Pancreas (tissue), 10 donors: ENCODE results near the gene RBM19. TPM values are rescaled to one million over a fixed set of nuclear protein-coding genes. Genes with fewer than 3 reads are reported as not detected.

Experiments used
- ATAC-seq, 4 donors: fragments of 200-7000 bp; cut with Tn5 transposase; one replicate each; pipeline versions ENCODE4 v1.8.0 to v1.9.1; 2020; ENCODE audit warnings: mild to moderate bottlenecking in 4 of 4, moderate library complexity in 4 of 4
- DNase-seq, 6 donors: peaks; one replicate each; pipeline ENCODE4 v3.0.0-alpha.2; 2020
- FAIRE-seq: peaks from 2 replicates; lab custom pipeline; 2012; peaks lifted over from hg19 to GRCh38; lab: Jason Lieb, UNC
- H3K27ac ChIP-seq, 4 donors: fragments of 200-600 bp; sonication (generic); 1 replicate in 3 of 4; 2 replicates in 1 of 4; pipeline versions ENCODE4 v1.5.0 to v1.8.0; 2020
- H3K27me3 ChIP-seq, 4 donors: fragments of 200-600 bp; one replicate each; pipeline ENCODE4 v1.8.0; 2021
- H3K36me3 ChIP-seq, 3 donors: fragments of 200-600 bp; sonication (generic) in 1 of 3; one replicate each; pipeline versions ENCODE4 v1.5.0 to v1.8.0; 2020 to 2021
- H3K4me1 ChIP-seq, 3 donors: fragments of 200-600 bp; one replicate each; pipeline ENCODE4 v1.8.0; 2021
- H3K4me3 ChIP-seq, 4 donors: fragments of 200-600 bp; sonication (generic) in 2 of 4; one replicate each; pipeline versions ENCODE4 v1.5.0 to v1.8.0; 2020 to 2021
- H3K9me3 ChIP-seq, 4 donors: fragments of 200-600 bp; one replicate each; pipeline ENCODE4 v1.8.0; 2021
- whole genome bisulfite sequencing, 2 donors: extraction: QIAGEN DNeasy Blood & Tissue Kit; methylation state at CpG; one replicate each; pipeline ENCODE4 v1.1.7; 2013; 5-methylcytosine and 5-hydroxymethylcytosine counted together
- intact Hi-C, 3 donors: fragments of 100-400 bp; cut with DNase I; formaldehyde crosslinking; loops; one replicate each; pipeline versions ENCODE4 v1.11.1 to v1.14.2; 2022
- polyA plus RNA-seq, 2 donors: library from polyadenylated mRNA; stranded (reverse); fragments of 200-250 nt; gene quantifications; one replicate each; pipeline ENCODE4 v1.2.3, GENCODE V29; 2013
- total RNA-seq, 6 donors: library from RNA; stranded (reverse); fragmentation: NEBNext Ultra II Directional in 4 of 6; extraction: Animal tissue kit (Norgen Biotek cat#: 25700) in 4 of 6; gene quantifications; one replicate each; pipeline versions ENCODE4 v1.2.1 to v1.2.4, GENCODE V29; 2021 to 2023
- TF ChIP-seq, protein P1 (sequence below), 4 donors: fragments of 200-600 bp; sonication (generic) in 3 of 4; IDR thresholded peaks; one replicate each; pipeline versions ENCODE4 v1.5.0 to v1.8.0; 2021; ENCODE audit warnings: antibody characterized with exemption in 4 of 4
- donor health status: healthy with polysubstance abuse.
- donor health status: DM: no; HTN: no; CAD: no; lungs with moderate emphysema.
- donor health status: DM: no; HTN: no; CAD: no.
- donor health status: control.
- donor health status: control.
- donor health status: Bipolar disorder and iron deficiency.
- donor health status: DM: yes; HTN: yes; CAD: no.
- donor health status: DM: no; HTN: no; CAD: no.
- donor health status: DM: no; HTN: no; CAD: no.
- donor health status: DM: yes; HTN: yes; CAD: no.

The RBM19 gene
- total and polyA plus RNA-seq, 8 donors: 13.9 to 32.2 (median 15.8) TPM

DNA sequence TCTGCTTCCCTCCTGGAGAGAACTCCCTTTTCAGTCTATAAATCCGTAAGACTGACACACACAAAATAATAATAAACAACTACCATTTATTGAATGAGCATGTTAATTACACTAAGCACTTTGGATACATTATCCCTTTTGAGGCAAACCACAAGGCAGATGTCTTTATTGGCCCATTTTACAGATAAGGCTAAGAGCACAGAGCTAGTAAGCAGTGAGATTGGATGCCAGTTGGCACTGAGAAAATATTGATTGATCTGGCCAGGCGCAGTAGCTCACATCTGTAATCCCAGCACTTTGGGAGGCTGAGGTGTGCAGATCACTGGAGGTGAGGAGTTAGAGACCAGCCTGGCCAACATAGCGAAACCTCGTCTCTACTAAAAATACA, 21.9 kb upstream of the RBM19 start:
- H3K4me3 ChIP-seq: no peak overlapping the region
- H3K4me1 ChIP-seq: no peaks in the 10 kb centered on the region
- H3K9me3 ChIP-seq: no peaks in the 10 kb centered on the region
- H3K27me3 ChIP-seq: no peaks in the 10 kb centered on the region
- no peak for FAIRE-seq
- ATAC-seq: no peak
- intact Hi-C loops: loop anchor here in 1 of 3 donors (10.0 kb wide), 1 partner anchor 517 kb away; no protein-coding TSS in a partner anchor
- DNase-seq: no peak
- 55 to 68% methylated on average over 4 of the region's 4 CpGs for WGBS, 2 donors
- H3K27ac ChIP-seq: no peak overlapping the region
- no peaks in the 10 kb centered on the region for H3K36me3 ChIP-seq
- TF ChIP-seq, protein P1, sequence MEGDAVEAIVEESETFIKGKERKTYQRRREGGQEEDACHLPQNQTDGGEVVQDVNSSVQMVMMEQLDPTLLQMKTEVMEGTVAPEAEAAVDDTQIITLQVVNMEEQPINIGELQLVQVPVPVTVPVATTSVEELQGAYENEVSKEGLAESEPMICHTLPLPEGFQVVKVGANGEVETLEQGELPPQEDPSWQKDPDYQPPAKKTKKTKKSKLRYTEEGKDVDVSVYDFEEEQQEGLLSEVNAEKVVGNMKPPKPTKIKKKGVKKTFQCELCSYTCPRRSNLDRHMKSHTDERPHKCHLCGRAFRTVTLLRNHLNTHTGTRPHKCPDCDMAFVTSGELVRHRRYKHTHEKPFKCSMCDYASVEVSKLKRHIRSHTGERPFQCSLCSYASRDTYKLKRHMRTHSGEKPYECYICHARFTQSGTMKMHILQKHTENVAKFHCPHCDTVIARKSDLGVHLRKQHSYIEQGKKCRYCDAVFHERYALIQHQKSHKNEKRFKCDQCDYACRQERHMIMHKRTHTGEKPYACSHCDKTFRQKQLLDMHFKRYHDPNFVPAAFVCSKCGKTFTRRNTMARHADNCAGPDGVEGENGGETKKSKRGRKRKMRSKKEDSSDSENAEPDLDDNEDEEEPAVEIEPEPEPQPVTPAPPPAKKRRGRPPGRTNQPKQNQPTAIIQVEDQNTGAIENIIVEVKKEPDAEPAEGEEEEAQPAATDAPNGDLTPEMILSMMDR (IDR thresholded peaks at IDR 0.05): no peak

DNA sequence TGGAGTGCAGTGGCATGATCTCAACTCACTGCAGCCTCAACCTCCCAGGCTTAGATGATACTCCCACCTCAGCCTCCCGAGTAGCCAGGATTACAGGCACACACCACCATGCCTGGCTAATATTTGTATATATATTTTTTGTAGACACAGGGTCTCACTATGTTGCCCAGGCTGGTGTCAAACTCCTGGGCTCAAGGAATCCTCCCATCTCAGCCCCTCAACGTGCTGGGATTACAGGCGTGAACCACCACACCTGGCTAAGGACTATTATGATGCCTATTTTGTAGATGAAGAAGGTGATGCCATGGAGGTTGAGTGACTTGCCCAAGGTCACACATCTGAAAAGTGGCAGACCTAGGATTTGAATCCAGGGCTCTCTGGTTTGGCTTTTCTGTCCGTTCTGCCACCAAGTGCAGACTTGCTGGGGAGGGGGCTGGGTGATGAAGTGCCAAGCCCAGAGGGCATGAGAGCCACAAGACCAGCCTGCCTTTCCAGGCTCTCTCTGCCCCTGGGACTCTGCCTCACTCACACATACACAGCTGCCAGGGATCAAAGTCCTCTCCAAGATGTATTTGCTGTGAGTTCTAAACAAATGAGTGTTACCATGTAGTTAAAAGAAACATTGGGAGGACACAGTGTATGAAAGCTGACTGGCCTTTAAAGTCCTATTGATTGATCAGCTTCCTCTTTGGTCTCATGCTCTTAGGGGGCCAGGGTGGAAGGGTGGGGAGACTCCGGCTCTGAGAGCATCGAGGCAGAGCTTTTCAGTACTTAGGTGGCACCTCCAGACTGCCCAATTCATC, 21.3 kb upstream of the RBM19 start:
- intact Hi-C loops: loop anchor here in 1 of 3 donors (10.0 kb wide), 1 partner anchor 517 kb away; no protein-coding TSS in a partner anchor
- Histone ChIP-seq H3K27me3 (no peaks in the 10 kb centered on the region), H3K9me3 (no peaks in the 10 kb centered on the region), H3K4me1 (no peaks in the 10 kb centered on the region), H3K4me3 (no peak overlapping the region), H3K27ac (no peak overlapping the region), H3K36me3 (no peaks in the 10 kb centered on the region)
- TF ChIP-seq, protein P1 (IDR thresholded peaks at IDR 0.05): no peak
- DNase-seq (no peak), ATAC-seq (no peak), FAIRE-seq (no peak)
- 28 to 39% methylated on average over 6 of the region's 6 CpGs for WGBS, 2 donors

DNA sequence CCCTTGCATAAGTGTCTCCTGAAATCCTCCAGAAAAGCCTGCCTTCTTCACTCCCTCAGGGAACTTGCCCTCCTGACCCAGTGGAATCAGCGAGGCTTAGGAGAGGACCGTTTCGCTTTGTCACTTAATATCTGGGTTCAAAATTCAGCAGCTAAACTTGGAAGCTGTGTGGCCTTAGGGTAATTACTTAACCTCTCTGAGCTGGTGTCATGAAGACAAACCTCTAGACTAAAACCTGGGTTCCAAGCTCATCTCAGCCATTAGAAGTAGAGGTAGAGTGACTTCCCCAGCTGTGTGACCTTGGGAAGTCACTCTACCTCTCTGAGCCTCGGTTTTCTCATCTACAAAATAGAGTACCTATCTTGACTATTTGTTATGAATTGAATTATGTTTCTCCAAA, 18.3 kb upstream of the RBM19 start:
- ATAC-seq: no peak
- no peak for FAIRE-seq
- H3K27ac ChIP-seq: no peak overlapping the region
- H3K9me3 ChIP-seq: no peaks in the 10 kb centered on the region
- no peak overlapping the region for H3K4me3 ChIP-seq
- WGBS, 2 donors: 50 to 72% methylated on average over 4 of the region's 4 CpGs
- no peaks in the 10 kb centered on the region for H3K36me3 ChIP-seq
- H3K27me3 ChIP-seq: peaks cover 0 to 8% (median 1%) of the 10 kb centered on the region in 4 donors
- intact Hi-C loops: loop anchor here in 2 of 3 donors (5.0 to 10.0 kb wide), 2 partner anchors 520 to 528 kb away; no protein-coding TSS in a partner anchor
- no peaks in the 10 kb centered on the region for H3K4me1 ChIP-seq
- no peak for DNase-seq
- TF ChIP-seq, protein P1 (IDR thresholded peaks at IDR 0.05): no peak

DNA sequence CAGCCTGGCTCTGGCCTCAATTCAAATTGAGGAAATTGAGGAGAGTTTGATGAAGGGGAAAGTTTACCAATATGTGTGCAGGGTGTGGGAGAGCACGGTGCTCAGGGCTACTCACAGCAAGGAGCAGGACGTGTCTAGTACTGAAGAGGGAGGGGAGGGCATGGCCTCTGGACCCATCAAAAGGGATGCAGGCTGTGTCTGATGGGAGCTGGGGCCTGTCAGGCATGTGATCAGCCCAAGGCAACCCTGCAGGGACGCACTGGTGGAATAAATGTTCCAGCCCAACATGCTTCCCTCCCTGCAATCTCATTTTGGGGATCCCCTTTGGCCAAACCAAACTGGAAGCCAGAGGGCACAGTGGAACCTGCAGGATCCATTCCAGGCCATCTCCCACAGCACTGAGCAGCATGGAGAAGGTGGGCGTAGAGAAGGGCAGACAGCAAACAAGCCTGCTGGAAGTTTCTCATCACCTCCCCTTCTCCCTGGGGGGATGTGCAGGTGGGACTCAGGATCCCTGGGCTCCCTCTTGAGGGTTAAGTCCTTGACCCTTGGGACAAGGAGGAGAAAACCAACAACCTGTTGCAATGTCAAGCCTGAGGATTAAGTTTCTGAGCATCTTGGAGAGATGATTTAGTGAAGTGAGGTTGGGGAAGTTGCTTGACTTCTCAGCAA, 17.8 kb upstream of the RBM19 start:
- DNase-seq (no peak), FAIRE-seq (no peak), ATAC-seq (no peak)
- Histone ChIP-seq H3K9me3 (no peaks in the 10 kb centered on the region), H3K4me3 (no peak overlapping the region), H3K27ac (no peak overlapping the region), H3K4me1 (no peaks in the 10 kb centered on the region), H3K27me3 (peaks cover 0 to 8% (median 1%) of the 10 kb centered on the region in 4 donors), H3K36me3 (no peaks in the 10 kb centered on the region)
- WGBS, 2 donors: 31 to 35% methylated on average over 4 of the region's 4 CpGs
- intact Hi-C loops: loop anchor here in 2 of 3 donors (5.0 to 10.0 kb wide), 2 partner anchors 521 to 528 kb away; no protein-coding TSS in a partner anchor
- TF ChIP-seq, protein P1 (IDR thresholded peaks at IDR 0.05): no peak
